Neural crest cell (in vitro differentiated cells): ENCODE measurements around the gene SCLT1. TPM values are rescaled to one million over a fixed set of nuclear protein-coding genes. Genes with fewer than 3 reads are reported as not detected.
A peak's percentile ranks its signal among the peaks of the same experiment; 100 is the strongest.

Source experiments
- DNase-seq: peaks from one replicate; pipeline ENCODE4 v3.0.0; 2021; ENCODE audit warnings: low read depth, mixed read lengths, low spot score
- H3K27ac Mint-ChIP-seq: one replicate; pipeline ENCODE4 v1.8.0; 2021; ENCODE audit warnings: mild to moderate bottlenecking, mixed read lengths; ENCODE audit not compliant: unreplicated experiment
- H3K27me3 Mint-ChIP-seq: 2 replicates; pipeline ENCODE4 v1.8.0; 2021; ENCODE audit warnings: low read depth, mild to moderate bottlenecking, mixed read lengths
- H3K36me3 Mint-ChIP-seq: 2 replicates; pipeline ENCODE4 v1.8.0; 2021; ENCODE audit warnings: low read depth, mild to moderate bottlenecking, mixed read lengths
- H3K4me1 Mint-ChIP-seq: 2 replicates; pipeline ENCODE4 v1.8.0; 2021; ENCODE audit warnings: mixed read lengths
- H3K4me3 Mint-ChIP-seq: one replicate; pipeline ENCODE4 v1.8.0; 2021; ENCODE audit warnings: mild to moderate bottlenecking, mixed read lengths
- H3K9me3 Mint-ChIP-seq: 2 replicates; pipeline ENCODE4 v1.8.0; 2021; ENCODE audit warnings: mixed read lengths
- CTCF ChIP-seq: fragments of 200-600 bp; sonication (generic); conservative IDR thresholded peaks from 2 replicates; pipeline ENCODE4 v1.5.0; 2021; ENCODE audit warnings: antibody characterized with exemption, mild to moderate bottlenecking
- total RNA-seq: library from RNA; stranded (reverse); gene quantifications from 2 replicates; pipeline ENCODE4 v1.2.1, GENCODE V29; 2021

The SCLT1 gene
- total RNA-seq, 1 donor from 2014 or later = 22.7 TPM

- H3K4me1 Mint-ChIP-seq = peaks cover 9% of the 10 kb centered on the region
- no peaks in the 10 kb centered on the region for H3K36me3 Mint-ChIP-seq
Observed at GRCh38 chr4:129110931-129111330, 17.6 kb upstream of the SCLT1 start.

GRCh38 chr4:129109965-129110824, 16.9 kb upstream of the SCLT1 start:
- no peaks in the 10 kb centered on the region for H3K36me3 Mint-ChIP-seq
- no peaks in the 10 kb centered on the region for H3K27me3 Mint-ChIP-seq
- H3K4me3 Mint-ChIP-seq = no peak overlapping the region
- no peak for DNase-seq
- H3K9me3 Mint-ChIP-seq = no peaks in the 10 kb centered on the region
- H3K4me1 Mint-ChIP-seq = peaks cover 9% of the 10 kb centered on the region
- TF ChIP-seq CTCF = no peak
- no peak overlapping the region for H3K27ac Mint-ChIP-seq

More at GRCh38 chr4:129110931-129111330, 17.6 kb upstream of the SCLT1 start:
- H3K27ac Mint-ChIP-seq = no peak overlapping the region
- no peak for TF ChIP-seq CTCF
- H3K4me3 Mint-ChIP-seq = no peak overlapping the region
- DNase-seq = no peak
- H3K9me3 Mint-ChIP-seq = no peaks in the 10 kb centered on the region
- H3K27me3 Mint-ChIP-seq = no peaks in the 10 kb centered on the region

GRCh38 chr4:129098531-129099001, 5.2 kb upstream of the SCLT1 start:
- no peaks in the 10 kb centered on the region for H3K27me3 Mint-ChIP-seq
- H3K36me3 Mint-ChIP-seq = peaks cover 2% of the 10 kb centered on the region
- H3K4me3 Mint-ChIP-seq = peak overlapping the region; percentile 78
- H3K27ac Mint-ChIP-seq = no peak overlapping the region
- H3K4me1 Mint-ChIP-seq = peaks cover 20% of the 10 kb centered on the region
- no peak for TF ChIP-seq CTCF
- no peak for DNase-seq
- no peaks in the 10 kb centered on the region for H3K9me3 Mint-ChIP-seq

- no peaks in the 10 kb centered on the region for H3K9me3 Mint-ChIP-seq
- peak within 1 kb of the TSS; percentile 95 for H3K4me3 Mint-ChIP-seq
Observed at GRCh38 chr4:129095811-129096454, 2.6 kb upstream of the SCLT1 start, which contains the start of gene C4orf33. TSS of gene C4orf33 (plus strand) at chr4:129096152. CDS start at chr4:129102611, 6,459 bp downstream.

GRCh38 chr4:129094347-129094746, 1.0 kb upstream of the SCLT1 start:
- Mint-ChIP-seq H3K4me1 (peaks cover 25% of the 10 kb centered on the region), H3K27ac (no peak overlapping the region), H3K36me3 (peaks cover 3% of the 10 kb centered on the region), H3K27me3 (no peaks in the 10 kb centered on the region), H3K9me3 (no peaks in the 10 kb centered on the region), H3K4me3 (peak overlapping the region; percentile 46)
- no peak for TF ChIP-seq CTCF
- DNase-seq = no peak

More at GRCh38 chr4:129095811-129096454, 2.6 kb upstream of the SCLT1 start, which contains the start of gene C4orf33:
- peak; percentile 45 for DNase-seq
- H3K4me1 Mint-ChIP-seq = peaks cover 22% of the 10 kb centered on the region
- H3K27ac Mint-ChIP-seq = peak within 1 kb of the TSS; percentile 93
- H3K27me3 Mint-ChIP-seq = no peaks in the 10 kb centered on the region
- H3K36me3 Mint-ChIP-seq = no peaks in the 10 kb centered on the region
- TF ChIP-seq CTCF = no peak
